Neutrophil (primary cell): Measurements from ENCODE around the gene RUBCN.

Experiments used
- H3K27ac ChIP-seq: fragments of 200-600 bp; sonication (generic); 2 replicates; pipeline ENCODE4 v1.5.1; 2016; ENCODE audit warnings: mild to moderate bottlenecking, moderate library complexity
- H3K27me3 ChIP-seq: fragments of 200-600 bp; sonication (generic); 2 replicates; pipeline ENCODE4 v1.6.0; 2016; ENCODE audit warnings: mild to moderate bottlenecking
- H3K36me3 ChIP-seq: fragments of 200-600 bp; sonication (generic); 2 replicates; pipeline ENCODE4 v1.5.1; 2017
- H3K4me1 ChIP-seq, 2 experiments: fragments of 200-600 bp in 1 of 2; sonication (generic) in 1 of 2; 1 replicate in 1 of 2; 2 replicates in 1 of 2; pipeline versions ENCODE4 v1.5.1 to v1.6.1; 2013 to 2016; ENCODE audit warnings: low read depth in 1 of 2, low read length in 1 of 2, mild to moderate bottlenecking in 1 of 2, moderate library complexity in 1 of 2; ENCODE audit not compliant: control insufficient read depth in 1 of 2, insufficient read depth in 1 of 2
- H3K4me3 ChIP-seq, 2 experiments: fragments of 200-600 bp in 1 of 2; sonication (generic) in 1 of 2; 1 replicate in 1 of 2; 2 replicates in 1 of 2; pipeline ENCODE4 v1.5.1; 2013 to 2016; ENCODE audit warnings: low read depth in 1 of 2, low read length in 1 of 2, mild to moderate bottlenecking in 1 of 2, moderate library complexity in 1 of 2
- H3K9me3 ChIP-seq: fragments of 200-600 bp; sonication (generic); 2 replicates; pipeline ENCODE4 v1.5.1; 2016
- CTCF ChIP-seq: fragments of 200-600 bp; sonication (generic); IDR thresholded peaks from 2 replicates; pipeline ENCODE4 v1.5.1; 2016; ENCODE audit warnings: antibody characterized with exemption

RUBCN gene

GRCh38 chr3:197685546-197685945, 51.2 kb downstream of the RUBCN start:
- Histone ChIP-seq H3K4me1 (no peaks in the 10 kb centered on the region), H3K4me3 (no peak overlapping the region), H3K9me3 (no peaks in the 10 kb centered on the region), H3K27ac (no peak overlapping the region), H3K36me3 (peaks cover 95% of the 10 kb centered on the region), H3K27me3 (no peaks in the 10 kb centered on the region)
- no peak for TF ChIP-seq CTCF

GRCh38 chr3:197683191-197683590, 53.5 kb downstream of the RUBCN start:
- Histone ChIP-seq H3K27me3 (no peaks in the 10 kb centered on the region), H3K36me3 (peaks cover 93% of the 10 kb centered on the region), H3K9me3 (no peaks in the 10 kb centered on the region), H3K27ac (no peak overlapping the region), H3K4me3 (no peak overlapping the region), H3K4me1 (no peaks in the 10 kb centered on the region)
- no peak for TF ChIP-seq CTCF

- Histone ChIP-seq H3K27ac (no peak overlapping the region), H3K4me3 (no peak overlapping the region), H3K36me3 (peaks cover 93% of the 10 kb centered on the region), H3K4me1 (no peaks in the 10 kb centered on the region), H3K27me3 (no peaks in the 10 kb centered on the region), H3K9me3 (no peaks in the 10 kb centered on the region)
- no peak for TF ChIP-seq CTCF
Measured at GRCh38 chr3:197682713-197683112, 54.0 kb downstream of the RUBCN start.

- no peaks in the 10 kb centered on the region for H3K27me3 ChIP-seq
- no peaks in the 10 kb centered on the region for H3K4me1 ChIP-seq
- H3K4me3 ChIP-seq: no peak overlapping the region
- peaks cover 92% of the 10 kb centered on the region for H3K36me3 ChIP-seq
- H3K27ac ChIP-seq: no peak overlapping the region
- no peaks in the 10 kb centered on the region for H3K9me3 ChIP-seq
- TF ChIP-seq CTCF: no peak
Measured at GRCh38 chr3:197680955-197681521, 55.7 kb downstream of the RUBCN start.

- TF ChIP-seq CTCF: no peak
- H3K4me1 ChIP-seq: no peaks in the 10 kb centered on the region
- no peak overlapping the region for H3K27ac ChIP-seq
- no peaks in the 10 kb centered on the region for H3K9me3 ChIP-seq
- H3K27me3 ChIP-seq: no peaks in the 10 kb centered on the region
- peaks cover 94% of the 10 kb centered on the region for H3K36me3 ChIP-seq
- H3K4me3 ChIP-seq: no peak overlapping the region
Measured at GRCh38 chr3:197675951-197676350, 60.8 kb downstream of the RUBCN start.

GRCh38 chr3:197675563-197675860, 61.2 kb downstream of the RUBCN start:
- Histone ChIP-seq H3K36me3 (peaks cover 94% of the 10 kb centered on the region), H3K4me1 (no peaks in the 10 kb centered on the region), H3K27me3 (no peaks in the 10 kb centered on the region), H3K9me3 (no peaks in the 10 kb centered on the region), H3K4me3 (no peak overlapping the region), H3K27ac (no peak overlapping the region)
- TF ChIP-seq CTCF: no peak
